Spleen (tissue), 7 donors: ENCODE data around the gene TMC5.

Experiments used
- POLR2A ChIP-seq, 3 donors: fragments of 450-650 bp; IDR thresholded peaks; one replicate each; pipeline ENCODE4 v1.5.1; 2017; ENCODE audit warnings: antibody characterized with exemption in 3 of 3, mild to moderate bottlenecking in 1 of 3
- TF ChIP-seq, protein P1 (sequence below), 11 experiments: fragments of 200-600 bp in 7 of 11; fragments of 450-650 bp in 4 of 11; sonication (generic) in 4 of 11; IDR thresholded peaks in 8 of 11; conservative IDR thresholded peaks in 3 of 11; 1 replicate in 7 of 11; 2 replicates in 4 of 11; pipeline versions ENCODE4 v1.4.0 to v1.8.0; 2016 to 2021; ENCODE audit warnings: antibody characterized with exemption in 11 of 11, inconsistent platforms in 4 of 11, mild to moderate bottlenecking in 1 of 11
- donor health status: DM: no; HTN: no; CAD: no; lungs with moderate emphysema.
- donor health status: DM: no; HTN: no; CAD: no.
- donor health status: DM: no; HTN: no; CAD: no.

DNA sequence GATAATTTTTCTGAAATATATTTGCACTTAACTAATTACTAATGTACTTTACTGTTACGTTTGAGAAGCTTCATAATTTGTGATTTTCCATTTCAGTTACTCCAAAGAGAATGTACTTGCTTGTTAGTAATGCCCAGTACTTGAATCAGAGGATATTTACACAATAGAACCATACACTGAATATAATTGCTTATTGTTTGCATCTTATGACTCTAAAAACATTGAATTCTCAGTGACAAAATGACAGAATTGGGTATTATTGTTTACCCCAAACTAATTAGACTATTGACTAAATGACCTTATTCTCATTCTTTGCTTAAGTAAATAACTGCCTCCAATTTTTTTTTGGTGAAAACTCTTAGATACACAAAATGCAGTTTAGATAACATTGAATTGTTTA lies 114.9 kb downstream of the TMC5 start:
- TF ChIP-seq, protein P1, sequence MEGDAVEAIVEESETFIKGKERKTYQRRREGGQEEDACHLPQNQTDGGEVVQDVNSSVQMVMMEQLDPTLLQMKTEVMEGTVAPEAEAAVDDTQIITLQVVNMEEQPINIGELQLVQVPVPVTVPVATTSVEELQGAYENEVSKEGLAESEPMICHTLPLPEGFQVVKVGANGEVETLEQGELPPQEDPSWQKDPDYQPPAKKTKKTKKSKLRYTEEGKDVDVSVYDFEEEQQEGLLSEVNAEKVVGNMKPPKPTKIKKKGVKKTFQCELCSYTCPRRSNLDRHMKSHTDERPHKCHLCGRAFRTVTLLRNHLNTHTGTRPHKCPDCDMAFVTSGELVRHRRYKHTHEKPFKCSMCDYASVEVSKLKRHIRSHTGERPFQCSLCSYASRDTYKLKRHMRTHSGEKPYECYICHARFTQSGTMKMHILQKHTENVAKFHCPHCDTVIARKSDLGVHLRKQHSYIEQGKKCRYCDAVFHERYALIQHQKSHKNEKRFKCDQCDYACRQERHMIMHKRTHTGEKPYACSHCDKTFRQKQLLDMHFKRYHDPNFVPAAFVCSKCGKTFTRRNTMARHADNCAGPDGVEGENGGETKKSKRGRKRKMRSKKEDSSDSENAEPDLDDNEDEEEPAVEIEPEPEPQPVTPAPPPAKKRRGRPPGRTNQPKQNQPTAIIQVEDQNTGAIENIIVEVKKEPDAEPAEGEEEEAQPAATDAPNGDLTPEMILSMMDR (IDR thresholded peaks at IDR 0.05 in 8 of 11, conservative IDR thresholded peaks at IDR 0.05 in 3 of 11), result no peak
- no peak for TF ChIP-seq POLR2A (IDR thresholded peaks at IDR 0.05)
